SK-N-SH treated with all-trans-retinoic acid at 6 μM for 48 hours (cell line): ENCODE results near the gene IKZF5.

Source experiments
- ATAC-seq: fragments of 200-7000 bp; cut with Tn5 transposase; 3 replicates; pipeline ENCODE4 v1.9.1; 2020; ENCODE audit warnings: mild to moderate bottlenecking, moderate library complexity
- ARNTL ChIP-seq: fragments of 450-650 bp; formaldehyde crosslinking; IDR thresholded peaks from 2 replicates; pipeline ENCODE4 v1.5.0; 2020; ENCODE audit warnings: low read depth, mild to moderate bottlenecking, moderate library complexity, borderline replicate concordance
- CSDC2 ChIP-seq: fragments of 250-450 bp; sonication (Bioruptor Pico); IDR thresholded peaks from 2 replicates; pipeline ENCODE4 v1.5.0; 2020; ENCODE audit warnings: mild to moderate bottlenecking, moderate library complexity
- ESRRG ChIP-seq: fragments of 250-450 bp; sonication (Bioruptor Pico); IDR thresholded peaks from 2 replicates; pipeline ENCODE4 v1.6.1; 2021; ENCODE audit warnings: mild to moderate bottlenecking
- GLIS3 ChIP-seq: fragments of 250-450 bp; sonication (Bioruptor Pico); IDR thresholded peaks from 2 replicates; pipeline ENCODE4 v1.5.0; 2020; ENCODE audit warnings: mild to moderate bottlenecking, moderate library complexity
- ISL1 ChIP-seq: fragments of 250-450 bp; sonication (Bioruptor Pico); IDR thresholded peaks from 2 replicates; pipeline ENCODE4 v2.1.2; 2022; ENCODE audit warnings: mild to moderate bottlenecking, moderate library complexity
- OSR1 ChIP-seq: fragments of 250-450 bp; sonication (Bioruptor Pico); IDR thresholded peaks from 2 replicates; pipeline ENCODE4 v1.8.0; 2022; ENCODE audit warnings: moderate library complexity, mild to moderate bottlenecking, inconsistent platforms
- PPARA ChIP-seq: fragments of 250-450 bp; sonication (Bioruptor Pico); IDR thresholded peaks from 2 replicates; pipeline ENCODE4 v1.5.0; 2020; ENCODE audit warnings: mild to moderate bottlenecking, borderline replicate concordance
- RARB ChIP-seq: fragments of 250-450 bp; sonication (Bioruptor Pico); IDR thresholded peaks from 2 replicates; pipeline ENCODE4 v1.8.0; 2021; ENCODE audit warnings: mild to moderate bottlenecking, moderate library complexity
- TCF4 ChIP-seq: fragments of 250-450 bp; sonication (Bioruptor Pico); IDR thresholded peaks from 2 replicates; pipeline ENCODE4 v1.8.0; 2021; ENCODE audit warnings: mild to moderate bottlenecking, moderate library complexity, borderline replicate concordance
- ZC3H10 ChIP-seq: fragments of 250-450 bp; sonication (Bioruptor Pico); IDR thresholded peaks from 2 replicates; pipeline ENCODE4 v1.5.1; 2021; ENCODE audit warnings: mild to moderate bottlenecking, moderate library complexity
- ZFP3 ChIP-seq: fragments of 250-450 bp; sonication (Bioruptor Pico); IDR thresholded peaks from 2 replicates; pipeline ENCODE4 v1.5.0; 2020; ENCODE audit warnings: mild to moderate bottlenecking, moderate library complexity
- ZNF565 ChIP-seq: fragments of 450-650 bp; formaldehyde crosslinking; conservative IDR thresholded peaks from 2 replicates; pipeline ENCODE4 v1.5.0; 2020; ENCODE audit warnings: low read depth, mild to moderate bottlenecking, moderate library complexity
- ZNF8 ChIP-seq: fragments of 450-650 bp; formaldehyde crosslinking; IDR thresholded peaks from 2 replicates; pipeline ENCODE4 v1.5.0; 2020; ENCODE audit warnings: mild to moderate bottlenecking, moderate library complexity
- TF ChIP-seq, protein P1 (sequence below): fragments of 250-450 bp; sonication (Bioruptor Pico); IDR thresholded peaks from 2 replicates; pipeline ENCODE4 v1.5.0; 2020; ENCODE audit warnings: mild to moderate bottlenecking, moderate library complexity
- TF ChIP-seq, protein P2 (sequence below): fragments of 250-450 bp; sonication (Bioruptor Pico); IDR thresholded peaks from 2 replicates; pipeline ENCODE4 v1.5.1; 2021; ENCODE audit warnings: mild to moderate bottlenecking, moderate library complexity
- TF ChIP-seq, protein P3 (sequence below): fragments of 250-450 bp; sonication (Bioruptor Pico); IDR thresholded peaks from 2 replicates; pipeline ENCODE4 v1.8.0; 2021; ENCODE audit warnings: low read depth, mild to moderate bottlenecking, moderate library complexity, borderline replicate concordance
- TF ChIP-seq, protein P4 (sequence below): fragments of 250-450 bp; sonication (Bioruptor Pico); IDR thresholded peaks from 2 replicates; pipeline ENCODE4 v1.8.0; 2020; ENCODE audit warnings: mild to moderate bottlenecking, moderate library complexity, borderline replicate concordance
- TF ChIP-seq, protein P5 (sequence below): fragments of 250-450 bp; sonication (Bioruptor Pico); IDR thresholded peaks from 2 replicates; pipeline ENCODE4 v1.5.1; 2020; ENCODE audit warnings: low read depth, mild to moderate bottlenecking, moderate library complexity

IKZF5 gene

DNA sequence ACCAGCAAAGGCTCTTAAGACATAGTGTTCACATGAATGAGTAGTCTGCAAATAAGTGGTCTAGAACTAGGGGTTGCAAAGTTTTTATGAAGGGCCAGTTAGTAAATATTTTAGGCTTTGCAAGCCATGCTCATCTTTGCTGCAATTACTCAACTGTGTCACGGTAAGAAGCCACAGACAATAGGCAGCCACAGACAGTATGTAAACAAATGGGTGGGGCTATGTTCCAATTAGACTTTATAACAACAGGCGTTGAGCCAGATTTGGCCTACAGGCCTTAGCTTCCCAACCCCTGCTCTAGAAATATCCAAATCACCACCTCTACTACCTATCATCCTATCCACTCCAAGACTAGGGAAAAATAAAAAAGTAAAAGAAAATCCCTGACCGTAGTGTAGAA, 9.2 kb downstream of the IKZF5 start (continued):
- TF ChIP-seq, protein P1, sequence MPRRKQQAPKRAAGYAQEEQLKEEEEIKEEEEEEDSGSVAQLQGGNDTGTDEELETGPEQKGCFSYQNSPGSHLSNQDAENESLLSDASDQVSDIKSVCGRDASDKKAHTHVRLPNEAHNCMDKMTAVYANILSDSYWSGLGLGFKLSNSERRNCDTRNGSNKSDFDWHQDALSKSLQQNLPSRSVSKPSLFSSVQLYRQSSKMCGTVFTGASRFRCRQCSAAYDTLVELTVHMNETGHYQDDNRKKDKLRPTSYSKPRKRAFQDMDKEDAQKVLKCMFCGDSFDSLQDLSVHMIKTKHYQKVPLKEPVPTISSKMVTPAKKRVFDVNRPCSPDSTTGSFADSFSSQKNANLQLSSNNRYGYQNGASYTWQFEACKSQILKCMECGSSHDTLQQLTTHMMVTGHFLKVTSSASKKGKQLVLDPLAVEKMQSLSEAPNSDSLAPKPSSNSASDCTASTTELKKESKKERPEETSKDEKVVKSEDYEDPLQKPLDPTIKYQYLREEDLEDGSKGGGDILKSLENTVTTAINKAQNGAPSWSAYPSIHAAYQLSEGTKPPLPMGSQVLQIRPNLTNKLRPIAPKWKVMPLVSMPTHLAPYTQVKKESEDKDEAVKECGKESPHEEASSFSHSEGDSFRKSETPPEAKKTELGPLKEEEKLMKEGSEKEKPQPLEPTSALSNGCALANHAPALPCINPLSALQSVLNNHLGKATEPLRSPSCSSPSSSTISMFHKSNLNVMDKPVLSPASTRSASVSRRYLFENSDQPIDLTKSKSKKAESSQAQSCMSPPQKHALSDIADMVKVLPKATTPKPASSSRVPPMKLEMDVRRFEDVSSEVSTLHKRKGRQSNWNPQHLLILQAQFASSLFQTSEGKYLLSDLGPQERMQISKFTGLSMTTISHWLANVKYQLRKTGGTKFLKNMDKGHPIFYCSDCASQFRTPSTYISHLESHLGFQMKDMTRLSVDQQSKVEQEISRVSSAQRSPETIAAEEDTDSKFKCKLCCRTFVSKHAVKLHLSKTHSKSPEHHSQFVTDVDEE (CRISPR knock-in tag) = no peak
- TF ChIP-seq, protein P2, sequence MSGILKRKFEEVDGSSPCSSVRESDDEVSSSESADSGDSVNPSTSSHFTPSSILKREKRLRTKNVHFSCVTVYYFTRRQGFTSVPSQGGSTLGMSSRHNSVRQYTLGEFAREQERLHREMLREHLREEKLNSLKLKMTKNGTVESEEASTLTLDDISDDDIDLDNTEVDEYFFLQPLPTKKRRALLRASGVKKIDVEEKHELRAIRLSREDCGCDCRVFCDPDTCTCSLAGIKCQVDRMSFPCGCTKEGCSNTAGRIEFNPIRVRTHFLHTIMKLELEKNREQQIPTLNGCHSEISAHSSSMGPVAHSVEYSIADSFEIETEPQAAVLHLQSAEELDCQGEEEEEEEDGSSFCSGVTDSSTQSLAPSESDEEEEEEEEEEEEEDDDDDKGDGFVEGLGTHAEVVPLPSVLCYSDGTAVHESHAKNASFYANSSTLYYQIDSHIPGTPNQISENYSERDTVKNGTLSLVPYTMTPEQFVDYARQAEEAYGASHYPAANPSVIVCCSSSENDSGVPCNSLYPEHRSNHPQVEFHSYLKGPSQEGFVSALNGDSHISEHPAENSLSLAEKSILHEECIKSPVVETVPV (CRISPR knock-in tag) = no peak

DNA sequence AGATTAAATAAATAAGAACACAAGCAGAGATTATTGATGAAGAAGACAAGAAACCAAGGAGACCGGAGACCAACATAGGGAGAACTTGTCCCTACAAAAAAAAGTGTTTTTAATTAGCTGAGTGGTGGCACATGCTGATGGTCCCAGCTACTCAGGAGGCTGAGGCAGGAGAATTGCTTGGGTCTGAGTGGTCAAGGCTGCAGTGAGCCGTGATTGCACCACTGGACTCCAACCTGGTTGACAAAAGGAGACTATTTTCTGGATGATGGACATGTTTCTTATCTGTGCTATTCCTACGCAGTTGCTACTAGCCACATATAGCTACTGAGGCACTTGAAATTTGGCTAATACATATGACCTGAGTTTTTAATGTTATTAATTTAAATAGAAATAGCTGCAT, 9.7 kb downstream of the IKZF5 start:
- no peak for TF ChIP-seq ARNTL (CRISPR knock-in tag)
- TF ChIP-seq, protein P1 (CRISPR knock-in tag) = no peak
- no peak for TF ChIP-seq TCF4
- TF ChIP-seq ZNF8 = no peak
- no peak for TF ChIP-seq GLIS3 (CRISPR knock-in tag)
- TF ChIP-seq CSDC2 (CRISPR knock-in tag) = no peak
- TF ChIP-seq PPARA = no peak
- TF ChIP-seq, protein P3, sequence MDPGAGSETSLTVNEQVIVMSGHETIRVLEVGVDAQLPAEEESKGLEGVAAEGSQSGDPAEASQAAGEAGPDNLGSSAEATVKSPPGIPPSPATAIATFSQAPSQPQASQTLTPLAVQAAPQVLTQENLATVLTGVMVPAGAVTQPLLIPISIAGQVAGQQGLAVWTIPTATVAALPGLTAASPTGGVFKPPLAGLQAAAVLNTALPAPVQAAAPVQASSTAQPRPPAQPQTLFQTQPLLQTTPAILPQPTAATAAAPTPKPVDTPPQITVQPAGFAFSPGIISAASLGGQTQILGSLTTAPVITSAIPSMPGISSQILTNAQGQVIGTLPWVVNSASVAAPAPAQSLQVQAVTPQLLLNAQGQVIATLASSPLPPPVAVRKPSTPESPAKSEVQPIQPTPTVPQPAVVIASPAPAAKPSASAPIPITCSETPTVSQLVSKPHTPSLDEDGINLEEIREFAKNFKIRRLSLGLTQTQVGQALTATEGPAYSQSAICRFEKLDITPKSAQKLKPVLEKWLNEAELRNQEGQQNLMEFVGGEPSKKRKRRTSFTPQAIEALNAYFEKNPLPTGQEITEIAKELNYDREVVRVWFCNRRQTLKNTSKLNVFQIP (CRISPR knock-in tag) = no peak
- TF ChIP-seq, all 23 proteins: peak for 0
- no peak for ATAC-seq

DNA sequence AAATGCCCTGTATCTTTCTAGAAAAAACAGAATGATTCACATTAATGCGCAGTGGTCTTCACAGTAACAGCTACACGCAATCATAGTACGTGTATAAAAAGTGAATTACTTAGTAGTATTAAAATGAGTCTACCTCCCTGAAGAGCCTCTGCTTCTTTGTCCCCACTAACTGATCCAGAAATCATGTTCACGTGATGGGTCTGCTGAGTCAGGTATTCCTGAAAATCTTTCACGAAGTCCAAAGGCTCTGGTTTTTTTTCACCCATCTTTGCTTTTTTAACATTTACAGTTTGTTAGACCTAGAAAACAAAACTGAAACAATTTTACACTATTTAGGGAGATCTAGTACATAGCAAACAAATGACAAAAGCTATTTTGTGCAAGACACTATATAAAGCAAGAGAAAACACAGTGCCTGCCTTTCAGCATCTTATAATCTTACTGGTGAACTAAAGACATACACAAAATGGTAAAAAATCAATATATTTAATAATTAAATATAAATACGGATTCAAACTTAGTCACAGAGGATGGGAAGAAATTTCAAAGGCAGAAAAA, 10.2 kb downstream of the IKZF5 start:
- ATAC-seq = no peak
- TF ChIP-seq ZNF565 (no peak), CSDC2 (CRISPR knock-in tag) (no peak), TCF4 (no peak), OSR1 (CRISPR knock-in tag) (no peak), GLIS3 (CRISPR knock-in tag) (no peak), ZNF8 (no peak), ISL1 (CRISPR knock-in tag) (no peak), RARB (CRISPR knock-in tag) (no peak), PPARA (no peak), ZFP3 (CRISPR knock-in tag) (no peak), ZC3H10 (CRISPR knock-in tag) (no peak), ESRRG (CRISPR knock-in tag) (no peak)
- TF ChIP-seq, protein P1 (CRISPR knock-in tag) = no peak
- TF ChIP-seq, protein P4, sequence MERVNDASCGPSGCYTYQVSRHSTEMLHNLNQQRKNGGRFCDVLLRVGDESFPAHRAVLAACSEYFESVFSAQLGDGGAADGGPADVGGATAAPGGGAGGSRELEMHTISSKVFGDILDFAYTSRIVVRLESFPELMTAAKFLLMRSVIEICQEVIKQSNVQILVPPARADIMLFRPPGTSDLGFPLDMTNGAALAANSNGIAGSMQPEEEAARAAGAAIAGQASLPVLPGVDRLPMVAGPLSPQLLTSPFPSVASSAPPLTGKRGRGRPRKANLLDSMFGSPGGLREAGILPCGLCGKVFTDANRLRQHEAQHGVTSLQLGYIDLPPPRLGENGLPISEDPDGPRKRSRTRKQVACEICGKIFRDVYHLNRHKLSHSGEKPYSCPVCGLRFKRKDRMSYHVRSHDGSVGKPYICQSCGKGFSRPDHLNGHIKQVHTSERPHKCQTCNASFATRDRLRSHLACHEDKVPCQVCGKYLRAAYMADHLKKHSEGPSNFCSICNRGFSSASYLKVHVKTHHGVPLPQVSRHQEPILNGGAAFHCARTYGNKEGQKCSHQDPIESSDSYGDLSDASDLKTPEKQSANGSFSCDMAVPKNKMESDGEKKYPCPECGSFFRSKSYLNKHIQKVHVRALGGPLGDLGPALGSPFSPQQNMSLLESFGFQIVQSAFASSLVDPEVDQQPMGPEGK (CRISPR knock-in tag) = no peak
- TF ChIP-seq, protein P5, sequence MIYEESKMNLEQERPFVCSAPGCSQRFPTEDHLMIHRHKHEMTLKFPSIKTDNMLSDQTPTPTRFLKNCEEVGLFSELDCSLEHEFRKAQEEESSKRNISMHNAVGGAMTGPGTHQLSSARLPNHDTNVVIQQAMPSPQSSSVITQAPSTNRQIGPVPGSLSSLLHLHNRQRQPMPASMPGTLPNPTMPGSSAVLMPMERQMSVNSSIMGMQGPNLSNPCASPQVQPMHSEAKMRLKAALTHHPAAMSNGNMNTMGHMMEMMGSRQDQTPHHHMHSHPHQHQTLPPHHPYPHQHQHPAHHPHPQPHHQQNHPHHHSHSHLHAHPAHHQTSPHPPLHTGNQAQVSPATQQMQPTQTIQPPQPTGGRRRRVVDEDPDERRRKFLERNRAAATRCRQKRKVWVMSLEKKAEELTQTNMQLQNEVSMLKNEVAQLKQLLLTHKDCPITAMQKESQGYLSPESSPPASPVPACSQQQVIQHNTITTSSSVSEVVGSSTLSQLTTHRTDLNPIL (CRISPR knock-in tag) = no peak
- TF ChIP-seq, protein P2 (CRISPR knock-in tag) = no peak
